H9 (cell line): ENCODE data around the gene C17orf114.

Experiments
- DNase-seq: peaks from one replicate; pipeline ENCODE4 v3.0.0-alpha.2; 2017
- H2AFZ ChIP-seq: one replicate; pipeline ENCODE4 v1.6.1; 2013; ENCODE audit warnings: mild to moderate bottlenecking, low read length, control low read depth, moderate library complexity
- H2AK5ac ChIP-seq: 2 replicates; pipeline ENCODE4 v1.6.1; 2013; ENCODE audit warnings: low read length, control low read depth, mixed read lengths; ENCODE audit not compliant: insufficient read length
- H2BK120ac ChIP-seq: one replicate; pipeline ENCODE4 v1.6.1; 2013; ENCODE audit warnings: low read depth, mild to moderate bottlenecking, low read length, control low read depth, inconsistent platforms; ENCODE audit not compliant: poor library complexity, severe bottlenecking
- H2BK12ac ChIP-seq: 2 replicates; pipeline ENCODE4 v1.6.1; 2013; ENCODE audit warnings: low read length, control low read depth, mixed read lengths, low read depth; ENCODE audit not compliant: insufficient read length
- H2BK15ac ChIP-seq: 2 replicates; pipeline ENCODE4 v1.6.1; 2013; ENCODE audit warnings: low read depth, low read length, control low read depth
- H2BK20ac ChIP-seq: one replicate; pipeline ENCODE4 v1.6.1; 2013; ENCODE audit warnings: low read depth, mild to moderate bottlenecking, low read length, control low read depth, inconsistent platforms; ENCODE audit not compliant: poor library complexity, severe bottlenecking
- H2BK5ac ChIP-seq: 2 replicates; pipeline ENCODE4 v1.6.1; 2013; ENCODE audit warnings: low read length, control low read depth, mixed read lengths; ENCODE audit not compliant: insufficient read length
- H3K14ac ChIP-seq: 2 replicates; pipeline ENCODE4 v1.6.1; 2013; ENCODE audit warnings: low read length, control low read depth; ENCODE audit not compliant: insufficient read depth
- H3K18ac ChIP-seq: 2 replicates; pipeline ENCODE4 v1.6.1; 2013; ENCODE audit warnings: low read depth, mild to moderate bottlenecking, mixed read lengths, low read length, control low read depth; ENCODE audit not compliant: insufficient read length
- H3K23ac ChIP-seq: 2 replicates; pipeline ENCODE4 v1.6.1; 2013; ENCODE audit warnings: low read length, control low read depth, mixed read lengths, low read depth; ENCODE audit not compliant: insufficient read length
- H3K23me2 ChIP-seq: 2 replicates; pipeline ENCODE4 v1.6.1; 2013; ENCODE audit warnings: low read depth, mild to moderate bottlenecking, mixed read lengths, low read length, control low read depth; ENCODE audit not compliant: insufficient read length, poor library complexity, severe bottlenecking
- H3K27ac ChIP-seq: 2 replicates; pipeline ENCODE4 v1.5.1; 2013; ENCODE audit warnings: low read length, control low read depth, mixed read lengths, low read depth; ENCODE audit not compliant: insufficient read length
- H3K27me3 ChIP-seq: 2 replicates; pipeline ENCODE4 v1.6.1; 2013; ENCODE audit warnings: low read length, control low read depth, inconsistent platforms; ENCODE audit not compliant: insufficient read depth
- H3K4ac ChIP-seq: 2 replicates; pipeline ENCODE4 v1.6.1; 2013; ENCODE audit warnings: low read depth, mild to moderate bottlenecking, control low read depth, inconsistent platforms, low read length, moderate library complexity
- H3K4me1 ChIP-seq: 2 replicates; pipeline ENCODE4 v1.6.1; 2013; ENCODE audit warnings: low read length, control low read depth, inconsistent platforms; ENCODE audit not compliant: insufficient read depth
- H3K4me2 ChIP-seq: 2 replicates; pipeline ENCODE4 v1.6.1; 2013; ENCODE audit warnings: low read length, control low read depth, mixed read lengths; ENCODE audit not compliant: insufficient read length, insufficient read depth
- H3K56ac ChIP-seq: 2 replicates; pipeline ENCODE4 v1.6.1; 2013; ENCODE audit warnings: low read depth, mild to moderate bottlenecking, mixed read lengths, low read length, control low read depth; ENCODE audit not compliant: insufficient read length
- H3K79me1 ChIP-seq: 2 replicates; pipeline ENCODE4 v1.6.1; 2013; ENCODE audit warnings: low read depth, mild to moderate bottlenecking, moderate library complexity, low read length, control low read depth, inconsistent platforms; ENCODE audit not compliant: insufficient read depth, poor library complexity, severe bottlenecking
- H3K79me2 ChIP-seq: 2 replicates; pipeline ENCODE4 v1.6.1; 2013; ENCODE audit warnings: low read length, control low read depth, inconsistent platforms; ENCODE audit not compliant: insufficient read depth
- H3K9ac ChIP-seq: 2 replicates; pipeline ENCODE4 v1.6.1; 2013; ENCODE audit warnings: low read length, control low read depth, mixed read lengths; ENCODE audit not compliant: insufficient read length; ENCODE audit errors: extremely low read depth
- H3K9me3 ChIP-seq: one replicate; pipeline ENCODE4 v1.6.1; 2013; ENCODE audit warnings: low read depth, low read length, inconsistent platforms; ENCODE audit not compliant: control insufficient read depth
- H3T11ph ChIP-seq: one replicate; pipeline ENCODE4 v1.6.1; 2013; ENCODE audit warnings: mild to moderate bottlenecking, low read length, control low read depth, inconsistent platforms
- H4K20me1 ChIP-seq: one replicate; pipeline ENCODE4 v1.6.1; 2013; ENCODE audit not compliant: control insufficient read depth, insufficient read length, insufficient read depth
- H4K5ac ChIP-seq: 2 replicates; pipeline ENCODE4 v1.6.1; 2013; ENCODE audit warnings: low read depth, mild to moderate bottlenecking, mixed read lengths, low read length, control low read depth; ENCODE audit not compliant: insufficient read length
- H4K8ac ChIP-seq: replicated peaks from 2 replicates; pipeline ENCODE4 v1.6.1; 2013; ENCODE audit warnings: low read length, control low read depth, mixed read lengths, low read depth; ENCODE audit not compliant: insufficient read length
- H4K91ac ChIP-seq: 2 replicates; pipeline ENCODE4 v1.6.1; 2013; ENCODE audit warnings: low read depth, mild to moderate bottlenecking, moderate library complexity, mixed read lengths, low read length, control low read depth; ENCODE audit not compliant: insufficient read length
- H3K27ac Mint-ChIP-seq, 3 experiments: 2 replicates in 2 of 3; 3 replicates in 1 of 3; pipeline ENCODE4 v1.8.0; 2020 to 2021; ENCODE audit warnings: mixed read lengths in 3 of 3, mild to moderate bottlenecking in 1 of 3, moderate library complexity in 1 of 3
- H3K27me3 Mint-ChIP-seq: 2 replicates; pipeline ENCODE4 v1.8.0; 2021; ENCODE audit warnings: low read depth, mild to moderate bottlenecking, moderate library complexity, mixed read lengths
- H3K36me3 Mint-ChIP-seq, 3 experiments: 2 replicates in 2 of 3; 3 replicates in 1 of 3; pipeline ENCODE4 v1.8.0; 2020 to 2021; ENCODE audit warnings: low read depth in 3 of 3, mixed read lengths in 3 of 3; ENCODE audit not compliant: insufficient read depth in 1 of 3
- H3K4me1 Mint-ChIP-seq, 2 experiments: 2 replicates each; pipeline ENCODE4 v1.8.0; 2020; ENCODE audit warnings: mixed read lengths in 2 of 2
- H3K4me3 Mint-ChIP-seq, 2 experiments: 2 replicates in 1 of 2; 3 replicates in 1 of 2; pipeline ENCODE4 v1.8.0; 2020 to 2021; ENCODE audit warnings: mild to moderate bottlenecking in 2 of 2, mixed read lengths in 2 of 2, moderate library complexity in 1 of 2
- H3K9me3 Mint-ChIP-seq, 2 experiments: 2 replicates in 1 of 2; 3 replicates in 1 of 2; pipeline ENCODE4 v1.8.0; 2020; ENCODE audit warnings: mild to moderate bottlenecking in 2 of 2, mixed read lengths in 2 of 2, moderate library complexity in 1 of 2
- WGBS: extraction: QIAGEN DNeasy Blood & Tissue Kit; methylation state at CpG from one replicate; pipeline ENCODE4 v1.1.7; 2013; ENCODE audit warnings: missing lambda C conversion rate, low lambda C conversion rate, mixed read lengths; ENCODE audit not compliant: insufficient read length; ENCODE audit errors: extremely low coverage; 5-methylcytosine and 5-hydroxymethylcytosine counted together
- TF ChIP-seq, protein P1 (sequence below): fragments of 200-600 bp; sonication (generic); conservative IDR thresholded peaks from 3 replicates; pipeline ENCODE4 v1.8.0; 2021; ENCODE audit warnings: antibody characterized with exemption, mild to moderate bottlenecking

The C17orf114 gene

DNA sequence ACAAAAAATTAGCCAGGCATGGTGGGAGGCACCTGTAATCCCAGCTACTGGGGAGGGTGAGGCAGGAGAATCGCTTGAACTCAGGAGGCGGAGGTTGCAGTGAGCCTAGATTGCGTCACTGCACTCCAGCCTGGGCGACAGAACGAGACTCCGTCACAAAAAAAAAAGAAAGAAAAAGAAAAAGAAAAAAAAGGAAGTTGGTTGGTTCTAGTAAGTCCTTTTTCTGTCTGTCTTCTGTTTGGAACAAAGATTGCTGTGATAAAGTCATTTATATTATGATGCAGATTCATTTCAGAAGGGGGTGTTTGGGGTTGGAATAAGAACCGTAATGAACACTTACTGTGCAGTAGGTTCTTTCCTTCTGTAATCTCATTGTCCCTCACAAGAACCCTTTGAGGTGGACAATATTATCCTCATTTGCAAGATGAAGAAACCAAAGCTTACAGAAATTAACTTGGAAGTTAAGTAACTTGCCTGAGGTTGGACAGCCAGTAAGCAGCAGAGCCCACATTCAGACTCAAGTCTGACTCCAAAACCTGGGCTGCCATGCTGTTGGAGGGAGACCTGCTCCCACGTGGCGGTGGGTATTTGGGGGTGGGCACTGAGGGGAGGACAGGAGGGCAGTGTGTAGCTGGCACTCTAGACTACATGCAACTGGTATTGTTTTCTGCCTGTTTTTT, 41.3 kb upstream of the C17orf114 start:
- Mint-ChIP-seq H3K9me3 (no peaks in the 10 kb centered on the region), H3K4me3 (no peak overlapping the region)

More for the DNA sequence above, 41.3 kb upstream of the C17orf114 start:
- H3K4me1 ChIP-seq = no peaks in the 10 kb centered on the region
- H3T11ph ChIP-seq = no peak overlapping the region
- no peak overlapping the region for H3K4me2 ChIP-seq
- H3K4me1 Mint-ChIP-seq = peaks cover 36 to 40% of the 10 kb centered on the region in 2 experiments
- peaks cover 10% of the 10 kb centered on the region; the same call in 1 of the 2 replicates for H3K79me2 ChIP-seq
- H4K5ac ChIP-seq = no peak overlapping the region
- H3K27ac Mint-ChIP-seq = no peak overlapping the region
- no peak overlapping the region for H2BK12ac ChIP-seq
- no peak overlapping the region for H4K8ac ChIP-seq
- peaks cover 0 to 6% (median 0%) of the 10 kb centered on the region in 3 experiments; a peak in 2 of 7 replicates for H3K36me3 Mint-ChIP-seq
- H2BK15ac ChIP-seq = no peak overlapping the region
- H3K27me3 Mint-ChIP-seq = 0 out of 2 replicates have a peak, but pooled peaks cover 1% of the 10 kb centered on the region
- H4K91ac ChIP-seq = no peak overlapping the region
- no peak overlapping the region for H2BK5ac ChIP-seq
- H4K20me1 ChIP-seq = no peaks in the 10 kb centered on the region
- no peak overlapping the region for H3K9ac ChIP-seq
- H2AFZ ChIP-seq = no peak overlapping the region
- H2BK120ac ChIP-seq = no peak overlapping the region
- no peak for DNase-seq
- peaks cover 5% of the 10 kb centered on the region for H3K79me1 ChIP-seq
- no peak overlapping the region for H3K23ac ChIP-seq
- WGBS = no CpG with 5 or more reads among the region's 9 CpGs
- TF ChIP-seq, protein P1, sequence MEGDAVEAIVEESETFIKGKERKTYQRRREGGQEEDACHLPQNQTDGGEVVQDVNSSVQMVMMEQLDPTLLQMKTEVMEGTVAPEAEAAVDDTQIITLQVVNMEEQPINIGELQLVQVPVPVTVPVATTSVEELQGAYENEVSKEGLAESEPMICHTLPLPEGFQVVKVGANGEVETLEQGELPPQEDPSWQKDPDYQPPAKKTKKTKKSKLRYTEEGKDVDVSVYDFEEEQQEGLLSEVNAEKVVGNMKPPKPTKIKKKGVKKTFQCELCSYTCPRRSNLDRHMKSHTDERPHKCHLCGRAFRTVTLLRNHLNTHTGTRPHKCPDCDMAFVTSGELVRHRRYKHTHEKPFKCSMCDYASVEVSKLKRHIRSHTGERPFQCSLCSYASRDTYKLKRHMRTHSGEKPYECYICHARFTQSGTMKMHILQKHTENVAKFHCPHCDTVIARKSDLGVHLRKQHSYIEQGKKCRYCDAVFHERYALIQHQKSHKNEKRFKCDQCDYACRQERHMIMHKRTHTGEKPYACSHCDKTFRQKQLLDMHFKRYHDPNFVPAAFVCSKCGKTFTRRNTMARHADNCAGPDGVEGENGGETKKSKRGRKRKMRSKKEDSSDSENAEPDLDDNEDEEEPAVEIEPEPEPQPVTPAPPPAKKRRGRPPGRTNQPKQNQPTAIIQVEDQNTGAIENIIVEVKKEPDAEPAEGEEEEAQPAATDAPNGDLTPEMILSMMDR = no peak
- no peak overlapping the region for H3K18ac ChIP-seq
- no peaks in the 10 kb centered on the region for H3K23me2 ChIP-seq
- H3K9me3 ChIP-seq = no peaks in the 10 kb centered on the region
- no peak overlapping the region for H3K4ac ChIP-seq
- no peak overlapping the region for H2AK5ac ChIP-seq
- H3K27ac ChIP-seq = no peak overlapping the region
- no peaks in the 10 kb centered on the region for H3K27me3 ChIP-seq
- H3K56ac ChIP-seq = no peak overlapping the region
- H3K14ac ChIP-seq = no peak overlapping the region
- no peak overlapping the region for H2BK20ac ChIP-seq
